ENCODE results near the gene SND1. TPM values are rescaled to one million over a fixed set of nuclear protein-coding genes. Genes with fewer than 3 reads are reported as not detected.
A peak's percentile ranks its signal among the peaks of the same experiment; 100 is the strongest.
"Not testable (repeated sequence)": the region's sequence is repeated elsewhere in the genome, so short reads cannot be mapped to it uniquely, and the experiment has no call there.

SND1 gene
- total RNA-seq, 1 experiment from 2014 or later = 147 TPM

- Histone ChIP-seq H3K9me3 (replicated peaks) (no peaks in the 10 kb centered on the region; the same call in 1 of the 2 replicates), H3K27ac (no peak overlapping the region), H3K4me3 (no peak overlapping the region), H3K36me3 (peaks cover 12% of the 10 kb centered on the region), H3K27me3 (no peaks in the 10 kb centered on the region), H3K4me1 (no peaks in the 10 kb centered on the region)
- DNase-seq = no peak
These were observed 183.7 kb downstream of the SND1 start for GRCh38 chr7:127835679-127836078.

- H3K4me3 ChIP-seq; H3K4me1 ChIP-seq; H3K27me3 ChIP-seq; H3K27ac ChIP-seq; DNase-seq; H3K9me3 ChIP-seq (replicated peaks): not testable (repeated sequence)
- H3K36me3 ChIP-seq = peaks cover 12% of the 10 kb centered on the region
These were observed 185.9 kb downstream of the SND1 start for GRCh38 chr7:127837816-127838410.

- no peak overlapping the region for H3K27ac ChIP-seq
- H3K4me1 ChIP-seq = no peaks in the 10 kb centered on the region
- no peaks in the 10 kb centered on the region for H3K27me3 ChIP-seq
- no peaks in the 10 kb centered on the region; the same call in 1 of the 2 replicates for H3K9me3 ChIP-seq (replicated peaks)
- no peak for DNase-seq
- H3K36me3 ChIP-seq = peaks cover 12% of the 10 kb centered on the region
- H3K4me3 ChIP-seq = no peak overlapping the region
These were observed 186.9 kb downstream of the SND1 start for GRCh38 chr7:127838816-127839415.

GRCh38 chr7:127840226-127840951 lies 188.4 kb downstream of the SND1 start:
- Histone ChIP-seq H3K36me3 (peaks cover 19% of the 10 kb centered on the region), H3K27ac (no peak overlapping the region), H3K27me3 (no peaks in the 10 kb centered on the region), H3K9me3 (replicated peaks) (no peaks in the 10 kb centered on the region; the same call in 1 of the 2 replicates), H3K4me1 (peaks cover under 1% of the 10 kb centered on the region; the same call in 1 of the 2 replicates), H3K4me3 (no peak overlapping the region)
- no peak for DNase-seq

- Histone ChIP-seq H3K9me3 (replicated peaks) (no peaks in the 10 kb centered on the region), H3K4me1 (peaks cover 10% of the 10 kb centered on the region; the same call in 1 of the 2 replicates), H3K4me3 (no peak overlapping the region), H3K36me3 (peaks cover 13% of the 10 kb centered on the region; the same call in 1 of the 2 replicates), H3K27ac (no peak overlapping the region), H3K27me3 (no peaks in the 10 kb centered on the region)
- no peak for DNase-seq
These were observed 192.2 kb downstream of the SND1 start for GRCh38 chr7:127844165-127844564.

- H3K4me3 ChIP-seq = no peak overlapping the region
- no peaks in the 10 kb centered on the region for H3K27me3 ChIP-seq
- no peak overlapping the region for H3K27ac ChIP-seq
- peaks cover 13% of the 10 kb centered on the region for H3K36me3 ChIP-seq
- peaks cover 13% of the 10 kb centered on the region for H3K4me1 ChIP-seq
- no peaks in the 10 kb centered on the region for H3K9me3 ChIP-seq (replicated peaks)
- DNase-seq = peak in 1 of 2 experiments; percentile 25
These were observed 192.8 kb downstream of the SND1 start for GRCh38 chr7:127844707-127845331.

GRCh38 chr7:127845522-127846214 lies 193.7 kb downstream of the SND1 start:
- no peak overlapping the region for H3K27ac ChIP-seq
- no peaks in the 10 kb centered on the region for H3K9me3 ChIP-seq (replicated peaks)
- DNase-seq = no peak
- H3K27me3 ChIP-seq = no peaks in the 10 kb centered on the region
- peaks cover 22% of the 10 kb centered on the region for H3K4me1 ChIP-seq
- no peak overlapping the region for H3K4me3 ChIP-seq
- peaks cover 13% of the 10 kb centered on the region for H3K36me3 ChIP-seq

- no peaks in the 10 kb centered on the region for H3K27me3 ChIP-seq
- no peak overlapping the region for H3K4me3 ChIP-seq
- no peaks in the 10 kb centered on the region for H3K9me3 ChIP-seq (replicated peaks)
- DNase-seq = no peak
- H3K36me3 ChIP-seq = peaks cover 13% of the 10 kb centered on the region
- peaks cover 25% of the 10 kb centered on the region for H3K4me1 ChIP-seq
- no peak overlapping the region for H3K27ac ChIP-seq
These were observed 195.6 kb downstream of the SND1 start for GRCh38 chr7:127847641-127848040.

- peaks cover 17% of the 10 kb centered on the region for H3K36me3 ChIP-seq
- H3K4me3 ChIP-seq = no peak overlapping the region
These were observed 196.2 kb downstream of the SND1 start for GRCh38 chr7:127848241-127848640.

GRCh38 chr7:127850195-127850594 lies 198.2 kb downstream of the SND1 start:
- Histone ChIP-seq H3K4me3 (no peak overlapping the region), H3K36me3 (peaks cover 11% of the 10 kb centered on the region), H3K4me1 (peaks cover 25% of the 10 kb centered on the region), H3K27me3 (no peaks in the 10 kb centered on the region), H3K27ac (no peak overlapping the region), H3K9me3 (replicated peaks) (no peaks in the 10 kb centered on the region)
- no peak for DNase-seq

More at GRCh38 chr7:127848241-127848640, 196.2 kb downstream of the SND1 start:
- Histone ChIP-seq H3K4me1 (peaks cover 25% of the 10 kb centered on the region), H3K27me3 (no peaks in the 10 kb centered on the region), H3K9me3 (replicated peaks) (no peaks in the 10 kb centered on the region), H3K27ac (no peak overlapping the region)
- DNase-seq = no peak

- Histone ChIP-seq H3K9me3 (replicated peaks) (no peaks in the 10 kb centered on the region), H3K27ac (no peak overlapping the region), H3K4me3 (no peak overlapping the region), H3K36me3 (peaks cover 3% of the 10 kb centered on the region; the same call in 1 of the 2 replicates), H3K27me3 (no peaks in the 10 kb centered on the region), H3K4me1 (peaks cover 22% of the 10 kb centered on the region)
- DNase-seq = no peak
These were observed 202.4 kb downstream of the SND1 start for GRCh38 chr7:127854383-127854782.

- Histone ChIP-seq H3K4me1 (peaks cover 13% of the 10 kb centered on the region), H3K36me3 (peaks cover 8% of the 10 kb centered on the region; the same call in 1 of the 2 replicates), H3K4me3 (no peak overlapping the region), H3K27ac (no peak overlapping the region), H3K9me3 (replicated peaks) (no peaks in the 10 kb centered on the region), H3K27me3 (no peaks in the 10 kb centered on the region)
- no peak for DNase-seq
These were observed 205.5 kb downstream of the SND1 start for GRCh38 chr7:127857464-127857841.

- Histone ChIP-seq H3K36me3 (peaks cover 5% of the 10 kb centered on the region; the same call in 1 of the 2 replicates), H3K27ac (no peak overlapping the region), H3K4me3 (no peak overlapping the region), H3K27me3 (no peaks in the 10 kb centered on the region), H3K9me3 (replicated peaks) (no peaks in the 10 kb centered on the region), H3K4me1 (peaks cover 22% of the 10 kb centered on the region)
- no peak for DNase-seq
These were observed 206.3 kb downstream of the SND1 start for GRCh38 chr7:127858091-127858914.

GRCh38 chr7:127858915-127859189 lies 206.9 kb downstream of the SND1 start:
- no peak overlapping the region for H3K27ac ChIP-seq
- no peaks in the 10 kb centered on the region for H3K9me3 ChIP-seq (replicated peaks)
- H3K4me3 ChIP-seq = no peak overlapping the region
- H3K27me3 ChIP-seq = no peaks in the 10 kb centered on the region
- no peak for DNase-seq
- peaks cover 25% of the 10 kb centered on the region for H3K4me1 ChIP-seq
- 0 out of 2 replicates have a peak, but pooled peaks cover 5% of the 10 kb centered on the region for H3K36me3 ChIP-seq
